OCI-LY1 (cell line): ENCODE data around the gene MROH2B.

Experiments
- CTCF ChIP-seq: fragments of 200-600 bp; sonication (generic), shearing (Covaris generic); IDR thresholded peaks from 2 replicates; pipeline ENCODE4 v1.5.1; 2017; ENCODE audit warnings: mild to moderate bottlenecking, antibody characterized with exemption, low read length, moderate library complexity, mixed read lengths
- EZH2 ChIP-seq: fragments of 200-600 bp; sonication (generic), shearing (Covaris generic); IDR thresholded peaks from 2 replicates; pipeline ENCODE4 v1.8.0; 2017; ENCODE audit warnings: borderline replicate concordance, mixed run types, mild to moderate bottlenecking, antibody characterized with exemption, low read length, moderate library complexity, mixed read lengths

GRCh38 chr5:40955313-40955712 is 115.8 kb downstream of the MROH2B start:
- TF ChIP-seq CTCF = no peak
- TF ChIP-seq EZH2 = no peak
